Sigmoid colon (tissue), 4 donors: Measurements from ENCODE around the gene MED16.
"Not testable (repeated sequence)": the region's sequence is repeated elsewhere in the genome, so short reads cannot be mapped to it uniquely, and the experiment has no call there.

Experiments used
- CTCF ChIP-seq, 4 experiments: fragments of 450-650 bp in 3 of 4; fragments of 200-600 bp in 1 of 4; IDR thresholded peaks; one replicate each; pipeline ENCODE4 v1.5.1; 2016 to 2019; ENCODE audit warnings: antibody characterized with exemption in 4 of 4, mild to moderate bottlenecking in 3 of 4, moderate library complexity in 2 of 4
- EP300 ChIP-seq, 4 donors: sonication (generic); formaldehyde crosslinking; IDR thresholded peaks; one replicate each; pipeline ENCODE4 v1.6.1; 2017; ENCODE audit warnings: antibody characterized with exemption in 4 of 4
- POLR2A ChIP-seq, 2 donors: fragments of 450-650 bp; IDR thresholded peaks; one replicate each; pipeline ENCODE4 v1.6.1; 2016; ENCODE audit warnings: antibody characterized with exemption in 2 of 2, mild to moderate bottlenecking in 2 of 2, moderate library complexity in 2 of 2

- TF ChIP-seq CTCF, EP300, POLR2A (IDR thresholded peaks at IDR 0.05): not testable (repeated sequence)
Observed at GRCh38 chr19:849195-849594, 43.8 kb downstream of the MED16 start.
